ENCODE data around the gene L1CAM.

GRCh38 chrX:153934148-153934761 lies 48.3 kb upstream of the L1CAM start:
- TF ChIP-seq CTCF (tag by site-specific recombination; IDR thresholded peaks at IDR 0.05) (no peak), ZFP37 (tag by site-specific recombination; IDR thresholded peaks at IDR 0.05) (no peak), ZNF449 (tag by site-specific recombination; IDR thresholded peaks at IDR 0.05) (no peak), ZBTB21 (tag by site-specific recombination; IDR thresholded peaks at IDR 0.05) (no peak), ZNF580 (tag by site-specific recombination; IDR thresholded peaks at IDR 0.05) (no peak), ZFHX2 (tag by site-specific recombination; conservative IDR thresholded peaks at IDR 0.05) (no peak)

Measured in HEK293 (cell line).